Vagina (tissue), 2 donors: ENCODE measurements around the gene SEC16A. TPM values are rescaled to one million over a fixed set of nuclear protein-coding genes. Genes with fewer than 3 reads are reported as not detected.

Experiments used
- DNase-seq, 2 donors: peaks; one replicate each; pipeline ENCODE4 v3.0.0-alpha.2; 2017; ENCODE audit errors: extremely low spot score in 2 of 2
- H3K27ac ChIP-seq: fragments of 200-600 bp; sonication (generic); one replicate; pipeline ENCODE4 v1.5.1; 2019
- H3K27me3 ChIP-seq: fragments of 200-600 bp; sonication (generic); one replicate; pipeline ENCODE4 v1.5.1; 2019
- H3K36me3 ChIP-seq, 2 donors: fragments of 200-600 bp; sonication (generic); one replicate each; pipeline ENCODE4 v1.5.1; 2017 to 2019
- H3K4me1 ChIP-seq: fragments of 200-600 bp; sonication (generic); one replicate; pipeline ENCODE4 v1.5.1; 2019
- H3K4me3 ChIP-seq, 2 donors: fragments of 200-600 bp; sonication (generic); 1 replicate in 1 of 2; 2 replicates in 1 of 2; pipeline ENCODE4 v1.5.1; 2016 to 2019
- H3K9me3 ChIP-seq: fragments of 200-600 bp; sonication (generic); one replicate; pipeline ENCODE4 v1.5.1; 2019
- CTCF ChIP-seq, 3 experiments: fragments of 450-650 bp in 2 of 3; fragments of 200-600 bp in 1 of 3; sonication (generic) in 1 of 3; IDR thresholded peaks; one replicate each; pipeline ENCODE4 v1.5.1; 2017 to 2019; ENCODE audit warnings: antibody characterized with exemption in 3 of 3, mild to moderate bottlenecking in 2 of 3, moderate library complexity in 2 of 3
- POLR2A ChIP-seq, 2 donors: fragments of 450-650 bp; IDR thresholded peaks; one replicate each; pipeline ENCODE4 v1.6.1; 2017; ENCODE audit warnings: antibody characterized with exemption in 2 of 2, mild to moderate bottlenecking in 2 of 2, moderate library complexity in 2 of 2
- POLR2AphosphoS5 ChIP-seq, 2 donors: sonication (generic); formaldehyde crosslinking; IDR thresholded peaks; one replicate each; pipeline ENCODE4 v1.9.0; 2017; ENCODE audit warnings: antibody characterized with exemption in 2 of 2, mild to moderate bottlenecking in 2 of 2, low read depth in 1 of 2; ENCODE audit not compliant: insufficient read depth in 1 of 2
- intact Hi-C: fragments of 100-400 bp; cut with DNase I; formaldehyde crosslinking; loops from one replicate; pipeline ENCODE4 v1.15.1; 2023
- total RNA-seq: library from RNA; depleted of rRNA; stranded (reverse); fragments of >200 nt; gene quantifications from one replicate; pipeline ENCODE4 v1.2.3, GENCODE V29; 2016

Gene SEC16A
- total RNA-seq, 1 donor from 2014 or later: 52.3 TPM

GRCh38 chr9:136447173-136447778 lies 35.6 kb downstream of the SEC16A start:
- no peaks in the 10 kb centered on the region for H3K4me1 ChIP-seq
- no peak overlapping the region for H3K4me3 ChIP-seq
- peaks cover 0 to 93% of the 10 kb centered on the region in 2 donors for H3K36me3 ChIP-seq
- no peaks in the 10 kb centered on the region for H3K9me3 ChIP-seq
- DNase-seq: no peak
- TF ChIP-seq POLR2AphosphoS5 (IDR thresholded peaks at IDR 0.05; ENCODE audit: insufficient read depth in 1 of 2, low read depth in 1 of 2): no peak
- no peak for TF ChIP-seq CTCF (IDR thresholded peaks at IDR 0.05)
- TF ChIP-seq POLR2A (IDR thresholded peaks at IDR 0.05): no peak
- H3K27ac ChIP-seq: no peak overlapping the region
- intact Hi-C loops: no loop called here
- H3K27me3 ChIP-seq: no peaks in the 10 kb centered on the region

DNA sequence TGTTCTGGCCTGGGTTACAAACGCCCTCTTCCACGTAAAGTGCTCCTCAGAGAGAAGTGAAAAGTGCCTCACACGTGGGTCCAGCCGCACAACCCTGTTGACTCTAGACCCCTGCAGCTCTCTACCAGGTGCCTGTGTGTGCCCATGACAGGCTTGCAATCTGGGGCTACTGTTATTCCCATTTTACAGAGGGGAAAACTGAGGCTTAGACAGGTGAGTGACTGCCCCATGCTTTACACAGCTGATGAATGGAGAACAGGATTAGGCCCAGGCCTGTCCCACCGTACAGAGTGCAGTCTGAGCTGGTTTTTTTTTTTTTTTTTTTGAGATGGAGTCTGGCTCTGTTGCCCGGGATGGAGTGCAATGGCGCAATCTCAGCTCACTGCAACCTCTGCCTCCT lies 37.0 kb downstream of the SEC16A start:
- Histone ChIP-seq H3K27me3 (no peaks in the 10 kb centered on the region), H3K4me1 (no peaks in the 10 kb centered on the region), H3K9me3 (no peaks in the 10 kb centered on the region), H3K4me3 (no peak overlapping the region), H3K36me3 (peaks cover 0 to 93% of the 10 kb centered on the region in 2 donors), H3K27ac (no peak overlapping the region)
- intact Hi-C loops: no loop called here
- TF ChIP-seq POLR2A (IDR thresholded peaks at IDR 0.05) (no peak), CTCF (IDR thresholded peaks at IDR 0.05) (no peak), POLR2AphosphoS5 (IDR thresholded peaks at IDR 0.05; ENCODE audit: insufficient read depth in 1 of 2, low read depth in 1 of 2) (no peak)
- DNase-seq: no peak

- Histone ChIP-seq H3K4me1 (no peaks in the 10 kb centered on the region), H3K36me3 (peaks cover 0 to 78% of the 10 kb centered on the region in 2 donors), H3K9me3 (no peaks in the 10 kb centered on the region), H3K4me3 (no peak overlapping the region), H3K27ac (no peak overlapping the region), H3K27me3 (no peaks in the 10 kb centered on the region)
- DNase-seq: no peak
- intact Hi-C loops: no loop called here
- no peak for TF ChIP-seq POLR2A (IDR thresholded peaks at IDR 0.05)
- no peak for TF ChIP-seq POLR2AphosphoS5 (IDR thresholded peaks at IDR 0.05; ENCODE audit: insufficient read depth in 1 of 2, low read depth in 1 of 2)
- no peak for TF ChIP-seq CTCF (IDR thresholded peaks at IDR 0.05)
Observed at GRCh38 chr9:136444102-136444501, 38.7 kb downstream of the SEC16A start.

DNA sequence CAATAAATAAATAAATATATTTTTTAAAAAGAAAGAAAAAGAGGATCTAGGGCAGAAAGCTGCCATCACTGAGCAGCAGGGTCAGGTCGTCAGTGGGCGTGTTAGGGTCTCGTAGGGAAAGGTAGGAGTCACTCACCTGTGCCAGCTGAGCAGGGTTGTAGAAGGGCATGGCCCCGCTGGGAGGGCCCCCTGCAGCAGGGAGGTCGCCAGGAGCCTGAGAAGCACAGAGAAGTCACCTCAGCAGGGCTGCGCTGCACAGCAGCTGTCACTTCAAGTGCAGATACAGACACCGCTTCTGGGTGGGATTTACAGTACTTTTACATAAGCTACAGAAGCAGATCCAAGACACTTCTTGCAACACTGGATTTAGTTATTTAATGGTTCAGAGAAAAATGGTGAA lies 39.2 kb downstream of the SEC16A start:
- Histone ChIP-seq H3K4me1 (peaks cover 2% of the 10 kb centered on the region), H3K27me3 (no peaks in the 10 kb centered on the region), H3K9me3 (no peaks in the 10 kb centered on the region), H3K27ac (no peak overlapping the region), H3K4me3 (no peak overlapping the region), H3K36me3 (peaks cover 0 to 74% of the 10 kb centered on the region in 2 donors)
- TF ChIP-seq CTCF (IDR thresholded peaks at IDR 0.05): no peak
- DNase-seq: no peak
- intact Hi-C loops: no loop called here

DNA sequence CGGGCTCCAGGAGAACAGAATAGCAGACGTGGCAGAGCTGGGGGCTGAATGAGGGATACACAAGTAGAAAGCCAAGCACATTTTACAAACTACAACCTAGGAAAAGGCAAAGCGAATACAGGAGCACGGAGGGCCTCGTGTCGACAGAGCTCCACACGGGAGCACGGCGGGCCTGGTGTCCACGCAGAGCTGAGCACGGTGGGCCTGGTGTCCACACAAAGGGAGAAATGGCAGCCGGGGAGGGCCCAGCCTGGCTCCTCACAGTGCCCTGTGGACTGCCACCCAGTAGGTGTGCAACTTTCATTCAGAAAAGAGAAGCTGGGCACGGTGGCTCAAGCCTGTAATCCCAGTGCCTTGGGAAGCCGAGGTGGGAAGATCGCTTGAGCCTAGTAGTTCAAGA lies 39.8 kb downstream of the SEC16A start:
- Histone ChIP-seq H3K27me3 (no peaks in the 10 kb centered on the region), H3K27ac (no peak overlapping the region), H3K4me3 (no peak overlapping the region), H3K9me3 (no peaks in the 10 kb centered on the region), H3K4me1 (peaks cover 8% of the 10 kb centered on the region), H3K36me3 (peaks cover 0 to 68% of the 10 kb centered on the region in 2 donors)
- TF ChIP-seq POLR2A (IDR thresholded peaks at IDR 0.05) (no peak), POLR2AphosphoS5 (IDR thresholded peaks at IDR 0.05; ENCODE audit: insufficient read depth in 1 of 2, low read depth in 1 of 2) (no peak), CTCF (IDR thresholded peaks at IDR 0.05) (no peak)
- intact Hi-C loops: no loop called here
- no peak for DNase-seq
